K562 (cell line): ENCODE measurements around the gene KBTBD12. TPM values are rescaled to one million over a fixed set of nuclear protein-coding genes. Genes with fewer than 3 reads are reported as not detected.
A peak's percentile ranks its signal among the peaks of the same experiment; 100 is the strongest.

Experiments
- AFF1 ChIP-seq, 2 experiments: fragments of 450-650 bp; IDR thresholded peaks; 2 replicates each; pipeline ENCODE4 v1.6.1; 2018; ENCODE audit warnings: mild to moderate bottlenecking in 2 of 2, low read depth in 1 of 2; ENCODE audit not compliant: partially characterized antibody in 2 of 2
- ASH1L ChIP-seq: fragments of 450-650 bp; IDR thresholded peaks from 2 replicates; pipeline ENCODE4 v1.6.1; 2018; ENCODE audit warnings: borderline replicate concordance, mild to moderate bottlenecking, low read depth; ENCODE audit not compliant: partially characterized antibody
- BRF2 ChIP-seq: IDR thresholded peaks from 3 replicates; pipeline ENCODE4 v1.6.1; 2011; ENCODE audit warnings: borderline replicate concordance, mild to moderate bottlenecking; ENCODE audit not compliant: insufficient read length, insufficient read depth
- DLX4 ChIP-seq: fragments of 250-450 bp; sonication (Bioruptor Pico); IDR thresholded peaks from 2 replicates; pipeline ENCODE4 v1.6.1; 2021; ENCODE audit warnings: mild to moderate bottlenecking
- EWSR1 ChIP-seq: fragments of 450-650 bp; IDR thresholded peaks from 2 replicates; pipeline ENCODE4 v1.6.1; 2018; ENCODE audit warnings: borderline replicate concordance, mild to moderate bottlenecking, low read depth, moderate library complexity; ENCODE audit not compliant: partially characterized antibody
- ID3 ChIP-seq, 2 experiments: fragments of 250-450 bp in 1 of 2; fragments of 450-650 bp in 1 of 2; sonication (Bioruptor Pico) in 1 of 2; IDR thresholded peaks; 2 replicates each; pipeline versions ENCODE4 v1.6.1 to v1.8.0; 2016 to 2021; ENCODE audit warnings: mild to moderate bottlenecking in 2 of 2, moderate library complexity in 2 of 2, missing compliant biosample characterization in 1 of 2, missing genetic modification characterization in 1 of 2
- L3MBTL2 ChIP-seq: fragments of 450-650 bp; IDR thresholded peaks from 2 replicates; pipeline ENCODE4 v1.6.1; 2016; ENCODE audit warnings: mild to moderate bottlenecking, moderate library complexity
- NFATC3 ChIP-seq: fragments of 450-650 bp; IDR thresholded peaks from 2 replicates; pipeline ENCODE4 v1.6.1; 2017; ENCODE audit warnings: mild to moderate bottlenecking
- TCFL5 ChIP-seq: fragments of 250-450 bp; sonication (Bioruptor Pico); conservative IDR thresholded peaks from 2 replicates; pipeline ENCODE4 v1.6.1; 2021; ENCODE audit warnings: mild to moderate bottlenecking, moderate library complexity, matching md5 sums
- THRB ChIP-seq: fragments of 450-650 bp; formaldehyde crosslinking; conservative IDR thresholded peaks from 2 replicates; pipeline ENCODE4 v1.4.0; 2022; ENCODE audit warnings: mild to moderate bottlenecking, missing genetic modification characterization
- XRCC5 ChIP-seq: fragments of 200-400 bp; formaldehyde crosslinking; IDR thresholded peaks from 2 replicates; pipeline ENCODE4 v1.6.1; 2017; ENCODE audit warnings: low read depth, mild to moderate bottlenecking, low read length
- ZFP30 ChIP-seq: fragments of 250-450 bp; sonication (Bioruptor Pico); IDR thresholded peaks from 2 replicates; pipeline ENCODE4 v1.8.0; 2022; ENCODE audit warnings: moderate library complexity, mild to moderate bottlenecking, inconsistent platforms, borderline replicate concordance
- ZNF24 ChIP-seq: fragments of 450-650 bp; IDR thresholded peaks from 2 replicates; pipeline ENCODE4 v1.6.1; 2016
- polyA plus RNA-seq, 8 experiments: library from polyadenylated mRNA; depleted of rRNA in 4 of 8; stranded (reverse) in 5 of 8; unstranded in 3 of 8; fragments of >200 nt; fragmentation: Nextera tagmentation in 2 of 8; fragmentation: Illumina TruSeq in 1 of 8; extraction: Ambion mirVana in 2 of 8; extraction: Trizol in 1 of 8; gene quantifications; 2 replicates each; pipeline versions ENCODE4 v1.2.1 to v1.2.3, GENCODE V29; 2011 to 2014; ENCODE audit warnings: inconsistent platforms in 1 of 8, missing spikeins in 1 of 8
- total RNA-seq, 7 experiments: library from RNA; depleted of rRNA in 6 of 7; stranded (reverse); fragments of >200 nt in 6 of 7; fragmentation: Illumina TruSeq in 2 of 7; extraction: Trizol in 2 of 7; gene quantifications; 2 replicates each; pipeline versions ENCODE4 v1.2.1 to v1.2.3, GENCODE V29; 2011 to 2021; ENCODE audit warnings: low replicate concordance in 1 of 7
- TF ChIP-seq, protein P1 (sequence below): fragments of 200-800 bp; sonication (Bioruptor generic); IDR thresholded peaks from 2 replicates; pipeline ENCODE4 v1.6.1; 2016; ENCODE audit warnings: missing genetic modification characterization, missing compliant biosample characterization

The KBTBD12 gene
- total and polyA plus RNA-seq, 9 of the 15 experiments (the other 6 are each of a cell fraction or from before 2014, with no cell fraction given) = not detected

GRCh38 chr3:128011140-128011539 is 96.1 kb downstream of the KBTBD12 start (continued):
- TF ChIP-seq, protein P1, sequence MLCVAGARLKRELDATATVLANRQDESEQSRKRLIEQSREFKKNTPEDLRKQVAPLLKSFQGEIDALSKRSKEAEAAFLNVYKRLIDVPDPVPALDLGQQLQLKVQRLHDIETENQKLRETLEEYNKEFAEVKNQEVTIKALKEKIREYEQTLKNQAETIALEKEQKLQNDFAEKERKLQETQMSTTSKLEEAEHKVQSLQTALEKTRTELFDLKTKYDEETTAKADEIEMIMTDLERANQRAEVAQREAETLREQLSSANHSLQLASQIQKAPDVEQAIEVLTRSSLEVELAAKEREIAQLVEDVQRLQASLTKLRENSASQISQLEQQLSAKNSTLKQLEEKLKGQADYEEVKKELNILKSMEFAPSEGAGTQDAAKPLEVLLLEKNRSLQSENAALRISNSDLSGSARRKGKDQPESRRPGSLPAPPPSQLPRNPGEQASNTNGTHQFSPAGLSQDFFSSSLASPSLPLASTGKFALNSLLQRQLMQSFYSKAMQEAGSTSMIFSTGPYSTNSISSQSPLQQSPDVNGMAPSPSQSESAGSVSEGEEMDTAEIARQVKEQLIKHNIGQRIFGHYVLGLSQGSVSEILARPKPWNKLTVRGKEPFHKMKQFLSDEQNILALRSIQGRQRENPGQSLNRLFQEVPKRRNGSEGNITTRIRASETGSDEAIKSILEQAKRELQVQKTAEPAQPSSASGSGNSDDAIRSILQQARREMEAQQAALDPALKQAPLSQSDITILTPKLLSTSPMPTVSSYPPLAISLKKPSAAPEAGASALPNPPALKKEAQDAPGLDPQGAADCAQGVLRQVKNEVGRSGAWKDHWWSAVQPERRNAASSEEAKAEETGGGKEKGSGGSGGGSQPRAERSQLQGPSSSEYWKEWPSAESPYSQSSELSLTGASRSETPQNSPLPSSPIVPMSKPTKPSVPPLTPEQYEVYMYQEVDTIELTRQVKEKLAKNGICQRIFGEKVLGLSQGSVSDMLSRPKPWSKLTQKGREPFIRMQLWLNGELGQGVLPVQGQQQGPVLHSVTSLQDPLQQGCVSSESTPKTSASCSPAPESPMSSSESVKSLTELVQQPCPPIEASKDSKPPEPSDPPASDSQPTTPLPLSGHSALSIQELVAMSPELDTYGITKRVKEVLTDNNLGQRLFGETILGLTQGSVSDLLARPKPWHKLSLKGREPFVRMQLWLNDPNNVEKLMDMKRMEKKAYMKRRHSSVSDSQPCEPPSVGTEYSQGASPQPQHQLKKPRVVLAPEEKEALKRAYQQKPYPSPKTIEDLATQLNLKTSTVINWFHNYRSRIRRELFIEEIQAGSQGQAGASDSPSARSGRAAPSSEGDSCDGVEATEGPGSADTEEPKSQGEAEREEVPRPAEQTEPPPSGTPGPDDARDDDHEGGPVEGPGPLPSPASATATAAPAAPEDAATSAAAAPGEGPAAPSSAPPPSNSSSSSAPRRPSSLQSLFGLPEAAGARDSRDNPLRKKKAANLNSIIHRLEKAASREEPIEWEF (CRISPR knock-in tag) = no peak
- TF ChIP-seq DLX4 (CRISPR knock-in tag) = no peak
- peak; percentile 70 for TF ChIP-seq L3MBTL2
- TF ChIP-seq NFATC3 = no peak
- no peak for TF ChIP-seq ZFP30 (CRISPR knock-in tag)
- TF ChIP-seq ASH1L = no peak
- no peak for TF ChIP-seq EWSR1
- no peak for TF ChIP-seq AFF1 (IDR thresholded peaks at IDR 0.05; ENCODE audit: low read depth in 1 of 2, partially characterized antibody in 2 of 2)
- no peak for TF ChIP-seq TCFL5
- no peak for TF ChIP-seq XRCC5
- no peak for TF ChIP-seq THRB (CRISPR knock-in tag)
- no peak for TF ChIP-seq ZNF24
- TF ChIP-seq ID3 (CRISPR knock-in tag; IDR thresholded peaks at IDR 0.05) = no peak
- TF ChIP-seq ID3 (tag; IDR thresholded peaks at IDR 0.05) = no peak
- no peak for TF ChIP-seq BRF2
